ENCODE results near the gene LIF.
A peak's percentile ranks its signal among the peaks of the same experiment; 100 is the strongest.

LIF gene

GRCh38 chr22:30289141-30289979, 42.8 kb upstream of the LIF start, which contains the start of gene CASTOR1 (continued):
- TF ChIP-seq, protein P1, sequence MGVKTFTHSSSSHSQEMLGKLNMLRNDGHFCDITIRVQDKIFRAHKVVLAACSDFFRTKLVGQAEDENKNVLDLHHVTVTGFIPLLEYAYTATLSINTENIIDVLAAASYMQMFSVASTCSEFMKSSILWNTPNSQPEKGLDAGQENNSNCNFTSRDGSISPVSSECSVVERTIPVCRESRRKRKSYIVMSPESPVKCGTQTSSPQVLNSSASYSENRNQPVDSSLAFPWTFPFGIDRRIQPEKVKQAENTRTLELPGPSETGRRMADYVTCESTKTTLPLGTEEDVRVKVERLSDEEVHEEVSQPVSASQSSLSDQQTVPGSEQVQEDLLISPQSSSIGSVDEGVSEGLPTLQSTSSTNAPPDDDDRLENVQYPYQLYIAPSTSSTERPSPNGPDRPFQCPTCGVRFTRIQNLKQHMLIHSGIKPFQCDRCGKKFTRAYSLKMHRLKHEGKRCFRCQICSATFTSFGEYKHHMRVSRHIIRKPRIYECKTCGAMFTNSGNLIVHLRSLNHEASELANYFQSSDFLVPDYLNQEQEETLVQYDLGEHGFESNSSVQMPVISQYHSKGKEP (tag by site-specific recombination; IDR thresholded peaks at IDR 0.05) = no peak
- TF ChIP-seq KLF1 (tag by site-specific recombination; IDR thresholded peaks at IDR 0.05) = peak; percentile 85
- TF ChIP-seq, protein P2, sequence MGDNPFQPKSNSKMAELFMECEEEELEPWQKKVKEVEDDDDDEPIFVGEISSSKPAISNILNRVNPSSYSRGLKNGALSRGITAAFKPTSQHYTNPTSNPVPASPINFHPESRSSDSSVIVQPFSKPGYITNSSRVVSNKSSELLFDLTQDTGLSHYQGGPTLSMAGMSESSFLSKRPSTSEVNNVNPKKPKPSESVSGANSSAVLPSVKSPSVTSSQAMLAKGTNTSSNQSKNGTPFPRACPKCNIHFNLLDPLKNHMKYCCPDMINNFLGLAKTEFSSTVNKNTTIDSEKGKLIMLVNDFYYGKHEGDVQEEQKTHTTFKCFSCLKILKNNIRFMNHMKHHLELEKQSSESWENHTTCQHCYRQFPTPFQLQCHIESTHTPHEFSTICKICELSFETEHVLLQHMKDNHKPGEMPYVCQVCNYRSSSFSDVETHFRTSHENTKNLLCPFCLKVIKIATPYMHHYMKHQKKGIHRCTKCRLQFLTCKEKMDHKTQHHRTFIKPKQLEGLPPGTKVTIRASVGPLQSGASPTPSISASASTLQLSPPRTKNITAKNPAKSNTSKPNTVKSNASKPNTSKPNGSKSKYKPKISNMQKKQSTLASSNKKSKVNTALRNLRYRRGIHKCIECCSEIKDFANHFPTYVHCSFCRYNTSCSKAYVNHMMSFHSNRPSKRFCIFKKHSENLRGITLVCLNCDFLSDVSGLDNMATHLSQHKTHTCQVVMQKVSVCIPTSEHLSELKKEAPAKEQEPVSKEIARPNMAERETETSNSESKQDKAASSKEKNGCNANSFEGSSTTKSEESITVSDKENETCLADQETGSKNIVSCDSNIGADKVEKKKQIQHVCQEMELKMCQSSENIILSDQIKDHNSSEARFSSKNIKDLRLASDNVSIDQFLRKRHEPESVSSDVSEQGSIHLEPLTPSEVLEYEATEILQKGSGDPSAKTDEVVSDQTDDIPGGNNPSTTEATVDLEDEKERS (tag by site-specific recombination; IDR thresholded peaks at IDR 0.05) = no peak
- TF ChIP-seq ZBTB17 (tag by site-specific recombination; IDR thresholded peaks at IDR 0.05) = peak; percentile 92
- no peak for TF ChIP-seq ZNF768 (tag by site-specific recombination; IDR thresholded peaks at IDR 0.05)
- TF ChIP-seq, protein P3, sequence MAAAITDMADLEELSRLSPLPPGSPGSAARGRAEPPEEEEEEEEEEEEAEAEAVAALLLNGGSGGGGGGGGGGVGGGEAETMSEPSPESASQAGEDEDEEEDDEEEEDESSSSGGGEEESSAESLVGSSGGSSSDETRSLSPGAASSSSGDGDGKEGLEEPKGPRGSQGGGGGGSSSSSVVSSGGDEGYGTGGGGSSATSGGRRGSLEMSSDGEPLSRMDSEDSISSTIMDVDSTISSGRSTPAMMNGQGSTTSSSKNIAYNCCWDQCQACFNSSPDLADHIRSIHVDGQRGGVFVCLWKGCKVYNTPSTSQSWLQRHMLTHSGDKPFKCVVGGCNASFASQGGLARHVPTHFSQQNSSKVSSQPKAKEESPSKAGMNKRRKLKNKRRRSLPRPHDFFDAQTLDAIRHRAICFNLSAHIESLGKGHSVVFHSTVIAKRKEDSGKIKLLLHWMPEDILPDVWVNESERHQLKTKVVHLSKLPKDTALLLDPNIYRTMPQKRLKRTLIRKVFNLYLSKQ (tag by site-specific recombination; IDR thresholded peaks at IDR 0.05; ENCODE audit: borderline replicate concordance) = no peak
- TF ChIP-seq OSR2 (tag by site-specific recombination; IDR thresholded peaks at IDR 0.05) = no peak
- TF ChIP-seq ZNF140 (tag by site-specific recombination; IDR thresholded peaks at IDR 0.05) = no peak
- TF ChIP-seq ZNF501 (tag by site-specific recombination; IDR thresholded peaks at IDR 0.05) = no peak
- TF ChIP-seq ZBTB7A (tag by site-specific recombination; IDR thresholded peaks at IDR 0.05; ENCODE audit: low read depth) = 0 out of 2 replicates have a peak, but pooled peaks have one; percentile 57
- TF ChIP-seq GFI1B (tag by site-specific recombination; IDR thresholded peaks at IDR 0.05) = no peak
- TF ChIP-seq ZNF629 (tag by site-specific recombination; IDR thresholded peaks at IDR 0.05) = no peak
- TF ChIP-seq ZBTB21 (tag by site-specific recombination; IDR thresholded peaks at IDR 0.05) = no peak
- no peak for TF ChIP-seq ZNF571 (tag by site-specific recombination; IDR thresholded peaks at IDR 0.05)
- TF ChIP-seq, protein P4, sequence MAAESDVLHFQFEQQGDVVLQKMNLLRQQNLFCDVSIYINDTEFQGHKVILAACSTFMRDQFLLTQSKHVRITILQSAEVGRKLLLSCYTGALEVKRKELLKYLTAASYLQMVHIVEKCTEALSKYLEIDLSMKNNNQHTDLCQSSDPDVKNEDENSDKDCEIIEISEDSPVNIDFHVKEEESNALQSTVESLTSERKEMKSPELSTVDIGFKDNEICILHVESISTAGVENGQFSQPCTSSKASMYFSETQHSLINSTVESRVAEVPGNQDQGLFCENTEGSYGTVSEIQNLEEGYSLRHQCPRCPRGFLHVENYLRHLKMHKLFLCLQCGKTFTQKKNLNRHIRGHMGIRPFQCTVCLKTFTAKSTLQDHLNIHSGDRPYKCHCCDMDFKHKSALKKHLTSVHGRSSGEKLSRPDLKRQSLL (tag by site-specific recombination; IDR thresholded peaks at IDR 0.05) = peak; percentile 81
- TF ChIP-seq ZNF221 (tag by site-specific recombination; IDR thresholded peaks at IDR 0.05; ENCODE audit: borderline replicate concordance) = no peak
- TF ChIP-seq ZNF266 (tag by site-specific recombination; IDR thresholded peaks at IDR 0.05; ENCODE audit: low read depth) = no peak
- TF ChIP-seq ZBTB48 (tag by site-specific recombination; IDR thresholded peaks at IDR 0.05) = no peak
- TF ChIP-seq, protein P5, sequence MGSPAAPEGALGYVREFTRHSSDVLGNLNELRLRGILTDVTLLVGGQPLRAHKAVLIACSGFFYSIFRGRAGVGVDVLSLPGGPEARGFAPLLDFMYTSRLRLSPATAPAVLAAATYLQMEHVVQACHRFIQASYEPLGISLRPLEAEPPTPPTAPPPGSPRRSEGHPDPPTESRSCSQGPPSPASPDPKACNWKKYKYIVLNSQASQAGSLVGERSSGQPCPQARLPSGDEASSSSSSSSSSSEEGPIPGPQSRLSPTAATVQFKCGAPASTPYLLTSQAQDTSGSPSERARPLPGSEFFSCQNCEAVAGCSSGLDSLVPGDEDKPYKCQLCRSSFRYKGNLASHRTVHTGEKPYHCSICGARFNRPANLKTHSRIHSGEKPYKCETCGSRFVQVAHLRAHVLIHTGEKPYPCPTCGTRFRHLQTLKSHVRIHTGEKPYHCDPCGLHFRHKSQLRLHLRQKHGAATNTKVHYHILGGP (tag by site-specific recombination; IDR thresholded peaks at IDR 0.05) = no peak
- no peak for TF ChIP-seq FEZF1 (tag by site-specific recombination; IDR thresholded peaks at IDR 0.05)
- TF ChIP-seq PRDM6 (tag by site-specific recombination; IDR thresholded peaks at IDR 0.05) = no peak
- no peak for TF ChIP-seq ZSCAN23 (tag by site-specific recombination; IDR thresholded peaks at IDR 0.05)
- TF ChIP-seq WT1 (tag by site-specific recombination; IDR thresholded peaks at IDR 0.05) = no peak
- no peak for TF ChIP-seq ZNF362 (tag by site-specific recombination; IDR thresholded peaks at IDR 0.05)
- no peak for TF ChIP-seq ZNF707 (tag by site-specific recombination; IDR thresholded peaks at IDR 0.05)
- no peak for TF ChIP-seq ZNF138 (tag by site-specific recombination; IDR thresholded peaks at IDR 0.05; ENCODE audit: borderline replicate concordance)
- TF ChIP-seq BCL11B (tag by site-specific recombination; IDR thresholded peaks at IDR 0.05; ENCODE audit: low read depth) = no peak; the same call in 1 of the 2 replicates

Data from HEK293 (cell line).